ENCODE results near the gene GPR160.

Gene GPR160

GRCh38 chr3:170033489-170033888 is 4.3 kb upstream of the GPR160 start:
- peak; percentile 18 for DNase-seq

GRCh38 chr3:170038434-170039110 is 777 bp downstream of the GPR160 start:
- DNase-seq: no peak

GRCh38 chr3:170040418-170040817 is 2.6 kb downstream of the GPR160 start:
- no peak for DNase-seq

DNA sequence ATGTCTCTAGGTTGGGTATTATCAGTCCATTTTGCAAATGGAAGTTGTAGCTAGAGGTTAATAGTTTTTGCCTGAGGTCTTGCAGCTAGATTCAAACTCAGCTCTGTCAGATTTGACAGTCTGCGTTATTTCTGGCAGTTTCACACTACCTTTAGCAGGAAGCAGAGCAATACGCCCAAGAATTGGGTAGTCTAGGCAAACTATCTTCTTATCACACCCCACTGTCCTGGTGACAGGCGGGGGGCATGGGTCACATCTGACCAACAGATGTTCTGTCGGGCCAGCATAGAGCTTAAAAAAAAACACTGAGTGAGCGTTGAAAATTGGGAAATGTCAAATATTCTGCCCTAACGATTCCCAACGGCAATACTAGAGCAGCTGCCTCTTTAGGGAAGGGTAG is 5.7 kb downstream of the GPR160 start:
- no peak for DNase-seq

- DNase-seq: no peak
Measured at GRCh38 chr3:170044271-170044670, 6.5 kb downstream of the GPR160 start.

- DNase-seq: peak; percentile 10
Measured at GRCh38 chr3:170044795-170045244, 7.0 kb downstream of the GPR160 start.

GRCh38 chr3:170046269-170047132 is 8.7 kb downstream of the GPR160 start:
- no peak for DNase-seq

GRCh38 chr3:170047133-170047404 is 9.3 kb downstream of the GPR160 start:
- no peak for DNase-seq

DNA sequence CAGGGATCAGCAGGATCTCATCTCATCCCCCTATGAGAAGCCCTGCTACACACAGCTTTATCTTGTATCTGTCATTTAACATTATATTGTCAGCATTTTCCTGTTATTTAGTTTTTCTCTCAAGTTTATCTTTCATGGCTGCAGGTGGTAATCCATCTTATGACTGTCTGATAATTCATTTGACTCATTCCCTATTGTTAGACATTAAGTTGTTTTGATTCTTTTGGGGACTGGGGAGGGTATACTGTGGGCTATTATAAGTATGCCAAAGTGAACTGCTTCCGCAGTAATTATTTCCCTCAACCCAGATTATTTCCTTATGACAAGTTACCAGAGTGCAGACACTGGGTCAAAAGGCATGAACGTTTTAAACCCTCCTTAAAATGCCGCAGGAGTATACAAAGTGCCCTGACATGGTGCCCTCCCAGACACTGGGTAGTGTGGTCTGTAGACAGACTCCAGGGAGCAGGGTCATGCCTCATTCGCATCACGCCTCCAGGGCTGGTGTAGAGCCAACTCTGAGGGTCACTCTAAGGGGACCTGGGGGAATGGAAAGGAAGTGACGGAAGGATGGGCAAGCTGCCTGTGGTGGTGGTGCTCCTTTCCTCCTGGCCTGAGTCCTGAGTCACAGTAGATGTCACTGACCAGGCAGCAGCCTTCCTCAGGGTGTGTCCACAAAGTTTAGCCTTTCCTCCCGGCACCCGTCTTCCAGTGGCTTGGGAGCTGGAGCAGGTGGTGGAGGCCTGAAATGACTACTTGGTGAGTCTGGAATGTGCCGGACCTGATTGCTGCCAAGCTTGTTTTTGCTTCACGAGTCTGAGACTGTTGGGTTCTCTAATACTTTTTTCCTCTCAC is 11.6 kb downstream of the GPR160 start:
- DNase-seq: no peak

GRCh38 chr3:170050753-170051152 is 13.0 kb downstream of the GPR160 start:
- DNase-seq: no peak

DNA sequence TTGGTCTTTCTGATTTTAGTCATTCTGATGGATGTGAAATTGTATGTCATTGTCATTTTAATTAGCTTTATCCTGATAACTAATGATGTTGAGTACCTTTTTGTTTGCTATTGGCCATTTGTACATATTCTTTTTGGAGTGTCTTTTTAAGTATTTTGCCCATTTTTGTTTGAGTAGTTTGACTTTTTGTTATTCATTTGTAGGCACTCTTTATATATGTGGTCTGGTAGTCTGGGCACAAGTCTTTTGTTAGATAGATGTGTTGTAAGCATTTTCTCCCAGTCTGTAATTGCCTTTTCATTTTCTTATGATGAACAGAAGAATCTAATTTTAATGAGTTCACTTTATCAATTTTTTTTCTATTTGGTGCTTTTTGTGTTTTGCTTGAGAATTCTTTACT is 14.6 kb downstream of the GPR160 start:
- no peak for DNase-seq

- DNase-seq: peak; percentile 42
Measured at GRCh38 chr3:170054204-170054603, 16.4 kb downstream of the GPR160 start.

DNA sequence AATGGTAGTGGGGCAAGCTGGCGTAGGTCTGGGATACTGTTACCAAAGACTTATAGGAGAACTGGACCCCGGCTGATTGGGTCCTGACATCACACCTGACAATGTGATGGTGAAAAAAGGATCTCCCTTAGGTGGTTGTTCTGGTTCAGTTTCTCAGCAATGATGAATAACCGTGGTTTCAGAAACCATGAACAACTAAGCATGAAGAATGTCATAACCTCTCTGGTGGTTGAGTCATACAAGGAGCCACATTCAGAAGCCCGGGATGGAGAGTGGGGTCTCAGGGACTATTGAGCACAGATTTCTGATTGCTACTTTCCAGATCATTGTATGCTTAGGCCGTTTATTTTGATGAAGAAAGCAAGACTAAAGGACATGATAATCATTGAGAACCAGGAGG is 17.4 kb downstream of the GPR160 start:
- DNase-seq: no peak

GRCh38 chr3:170056710-170057454 is 19.1 kb downstream of the GPR160 start:
- DNase-seq: no peak

DNA sequence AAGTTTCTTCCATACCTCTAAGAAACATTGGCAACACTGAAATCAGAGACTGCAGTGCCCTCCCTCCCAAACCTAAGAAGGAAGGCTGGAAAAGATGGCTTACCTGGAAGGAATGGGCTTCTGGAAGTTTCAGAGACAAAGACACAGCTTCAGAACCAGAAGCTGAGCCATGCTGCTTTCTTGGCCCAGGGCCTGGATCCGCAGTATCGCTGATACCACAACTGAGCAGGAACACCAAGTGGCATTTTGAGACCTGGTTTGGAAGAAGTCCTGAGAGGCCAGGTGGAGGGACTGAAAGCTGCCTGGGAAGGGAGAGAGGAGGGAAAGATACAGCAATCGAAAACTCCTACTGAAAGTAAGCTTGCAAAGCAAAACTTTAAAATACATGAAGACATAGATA is 19.8 kb downstream of the GPR160 start:
- no peak for DNase-seq

- DNase-seq: no peak
Measured at GRCh38 chr3:170058127-170058526, 20.3 kb downstream of the GPR160 start.

DNA sequence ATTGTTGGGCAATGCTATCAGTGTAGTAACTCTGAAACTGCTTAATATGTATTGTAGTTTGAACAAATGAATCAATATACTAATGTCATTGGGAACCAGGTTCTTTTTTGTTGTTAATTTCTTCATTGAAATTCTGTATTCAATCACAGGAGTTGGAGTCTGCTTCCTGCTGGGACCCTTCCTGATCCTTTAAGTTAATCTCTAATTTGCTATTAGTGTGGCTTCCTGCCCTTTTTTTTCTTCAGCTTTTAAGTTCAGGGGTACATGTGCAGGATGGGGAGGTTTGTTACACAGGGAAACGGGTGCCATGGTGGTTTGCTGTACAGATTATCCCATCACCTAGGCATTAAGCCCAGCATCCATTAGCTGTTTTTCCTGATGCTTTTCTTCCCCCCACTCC is 21.7 kb downstream of the GPR160 start:
- DNase-seq: no peak

DNA sequence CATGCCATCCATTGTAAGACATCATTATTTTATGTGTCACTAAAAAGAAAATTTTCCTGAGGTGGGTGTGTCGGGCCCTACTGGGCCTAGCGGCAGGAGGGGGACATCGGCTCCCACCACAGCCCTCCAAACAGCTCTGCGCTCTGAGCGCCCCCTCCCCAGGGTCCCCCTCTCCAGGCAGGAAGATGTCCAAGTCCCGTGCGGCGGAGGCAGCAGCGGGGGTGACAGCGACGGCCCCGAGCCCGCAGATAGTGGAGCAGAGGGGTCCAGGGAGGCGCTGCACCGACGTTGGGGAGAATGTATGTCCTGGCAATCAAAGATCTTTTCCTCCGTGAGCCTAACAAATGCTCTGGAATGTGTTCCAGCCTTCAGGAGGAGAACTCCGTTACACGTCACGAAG is 24.3 kb downstream of the GPR160 start:
- no peak for DNase-seq

DNA sequence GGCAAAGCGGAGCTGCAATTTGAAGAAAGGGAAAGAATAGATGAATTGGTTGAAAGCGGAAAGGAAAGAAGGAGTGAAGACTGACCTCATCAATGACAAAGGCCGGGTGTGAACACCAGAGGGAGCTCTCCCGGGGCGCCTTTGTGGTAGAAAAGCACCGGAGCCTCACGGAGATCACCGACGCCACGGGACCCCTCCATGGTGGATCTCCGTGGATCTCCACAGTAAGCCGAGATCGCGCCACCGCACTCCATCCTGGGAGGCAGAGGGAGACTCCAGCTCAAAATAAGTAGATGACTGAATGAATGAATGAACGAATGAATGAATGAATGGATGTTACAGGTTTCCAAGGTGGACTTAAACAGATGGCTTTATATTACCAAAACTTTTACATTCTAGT is 25.0 kb downstream of the GPR160 start:
- DNase-seq: no peak

DNA sequence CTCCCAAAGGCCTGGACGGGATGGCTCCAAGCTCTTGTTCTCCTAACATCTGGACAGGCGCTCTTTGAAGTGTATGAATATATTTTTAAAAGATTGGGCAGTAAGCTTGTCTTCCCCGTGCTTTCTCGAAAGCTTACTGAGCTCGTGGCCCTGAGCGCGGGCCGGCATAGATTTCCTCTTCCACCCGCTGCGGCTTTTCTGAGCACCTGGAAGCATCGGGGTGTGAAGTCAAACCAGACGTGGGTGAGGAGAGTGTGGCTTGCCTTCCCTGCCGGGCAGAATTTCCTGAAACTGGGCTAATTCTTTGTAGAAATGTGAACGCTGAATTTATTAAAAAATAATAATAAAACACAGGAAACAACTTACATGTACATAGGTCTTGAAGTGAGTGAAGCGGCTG is 25.9 kb downstream of the GPR160 start:
- no peak for DNase-seq

DNA sequence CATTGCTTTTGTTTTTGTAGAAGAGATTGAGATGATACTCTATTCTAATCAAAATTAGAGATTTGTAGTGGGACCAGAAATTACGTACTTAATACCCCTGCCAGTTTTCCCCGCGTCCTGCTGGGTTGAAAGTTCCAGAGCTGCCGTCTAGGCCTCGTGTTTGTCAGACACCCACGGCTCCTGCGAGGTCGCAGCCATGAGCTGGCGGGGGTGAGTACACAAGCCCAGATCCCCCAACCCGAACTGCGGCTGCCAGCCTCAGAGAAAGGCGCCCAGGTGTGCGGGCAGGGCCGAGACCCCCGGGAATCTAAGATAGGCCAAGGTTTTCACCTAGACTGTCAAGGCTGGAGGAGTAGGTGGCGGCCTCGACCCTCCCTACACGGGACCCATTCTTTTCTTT is 26.3 kb downstream of the GPR160 start:
- DNase-seq: no peak

DNA sequence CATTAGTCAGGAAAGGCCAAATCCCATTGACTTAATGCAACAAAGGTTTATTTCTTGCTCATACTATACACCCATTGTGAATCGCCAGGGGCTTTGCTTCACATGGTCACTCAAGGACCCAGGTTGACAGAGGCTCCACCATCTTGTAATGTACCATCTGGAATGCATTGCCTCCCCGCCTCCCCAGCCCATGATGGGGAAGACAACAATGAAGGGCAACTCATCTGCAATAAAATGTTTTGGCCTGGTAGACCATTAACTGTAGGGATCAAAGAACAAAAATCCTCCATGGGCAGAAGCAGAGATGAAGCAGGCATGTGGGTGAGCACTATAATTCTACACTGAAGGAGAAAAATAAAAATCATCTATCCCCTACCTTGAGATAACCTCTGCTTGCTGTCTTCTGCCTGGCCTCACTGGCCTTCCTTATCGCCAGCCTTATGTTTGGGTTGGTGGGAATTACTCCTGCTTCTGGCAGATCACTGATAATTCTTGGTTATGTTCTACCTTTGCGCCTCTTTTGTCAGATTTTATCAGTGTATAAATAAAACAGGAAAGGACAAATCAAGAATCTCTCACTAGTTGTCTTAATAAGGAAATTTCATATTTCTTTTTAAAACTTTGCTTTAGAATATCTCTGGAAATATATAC is 37.8 kb downstream of the GPR160 start:
- no peak for DNase-seq
